HCT116 (cell line): Measurements from ENCODE around the gene TCF7L1.

ENCODE experiments used
- CBX3 ChIP-seq: IDR thresholded peaks from 2 replicates; pipeline ENCODE4 v1.6.1; 2012; ENCODE audit warnings: low read depth
- TF ChIP-seq, protein P1 (sequence below), 3 experiments: fragments of 200-600 bp in 1 of 3; sonication (generic) in 1 of 3; IDR thresholded peaks in 2 of 3; conservative IDR thresholded peaks in 1 of 3; 2 replicates each; pipeline ENCODE4 v1.5.1; 2012 to 2017; ENCODE audit warnings: low read depth in 2 of 3, low read length in 2 of 3, antibody characterized with exemption in 1 of 3, borderline replicate concordance in 1 of 3, control low read depth in 1 of 3, mild to moderate bottlenecking in 1 of 3, mixed read lengths in 1 of 3, mixed run types in 1 of 3, moderate library complexity in 1 of 3; ENCODE audit not compliant: insufficient read depth in 1 of 3
- TF ChIP-seq, protein P2 (sequence below): IDR thresholded peaks from 2 replicates; pipeline ENCODE4 v1.6.1; 2012; ENCODE audit warnings: low read depth

DNA sequence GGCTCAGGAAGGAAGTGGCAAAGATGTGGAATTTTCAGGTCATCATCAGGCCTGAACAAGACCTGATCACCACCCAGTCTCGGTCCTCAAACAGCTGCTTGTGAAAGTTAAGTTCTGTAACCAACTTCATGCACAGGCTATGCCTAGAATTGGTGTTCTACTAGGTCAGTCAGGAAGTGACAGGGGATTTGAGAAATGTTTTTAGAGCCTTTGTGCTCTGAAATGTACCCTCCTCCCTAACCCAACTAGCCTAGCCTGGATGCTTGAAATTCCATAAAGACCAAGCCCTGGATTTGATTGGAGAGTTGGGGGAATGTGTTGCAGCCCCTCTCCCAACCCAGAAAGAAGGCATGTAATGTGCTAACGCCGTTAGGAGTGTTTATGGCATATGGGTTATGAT is 131.3 kb downstream of the TCF7L1 start:
- TF ChIP-seq, protein P1, sequence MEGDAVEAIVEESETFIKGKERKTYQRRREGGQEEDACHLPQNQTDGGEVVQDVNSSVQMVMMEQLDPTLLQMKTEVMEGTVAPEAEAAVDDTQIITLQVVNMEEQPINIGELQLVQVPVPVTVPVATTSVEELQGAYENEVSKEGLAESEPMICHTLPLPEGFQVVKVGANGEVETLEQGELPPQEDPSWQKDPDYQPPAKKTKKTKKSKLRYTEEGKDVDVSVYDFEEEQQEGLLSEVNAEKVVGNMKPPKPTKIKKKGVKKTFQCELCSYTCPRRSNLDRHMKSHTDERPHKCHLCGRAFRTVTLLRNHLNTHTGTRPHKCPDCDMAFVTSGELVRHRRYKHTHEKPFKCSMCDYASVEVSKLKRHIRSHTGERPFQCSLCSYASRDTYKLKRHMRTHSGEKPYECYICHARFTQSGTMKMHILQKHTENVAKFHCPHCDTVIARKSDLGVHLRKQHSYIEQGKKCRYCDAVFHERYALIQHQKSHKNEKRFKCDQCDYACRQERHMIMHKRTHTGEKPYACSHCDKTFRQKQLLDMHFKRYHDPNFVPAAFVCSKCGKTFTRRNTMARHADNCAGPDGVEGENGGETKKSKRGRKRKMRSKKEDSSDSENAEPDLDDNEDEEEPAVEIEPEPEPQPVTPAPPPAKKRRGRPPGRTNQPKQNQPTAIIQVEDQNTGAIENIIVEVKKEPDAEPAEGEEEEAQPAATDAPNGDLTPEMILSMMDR (IDR thresholded peaks at IDR 0.05 in 2 of 3, conservative IDR thresholded peaks at IDR 0.05 in 1 of 3; ENCODE audit: borderline replicate concordance in 1 of 3, insufficient read depth in 1 of 3, low read depth in 2 of 3, low read length in 2 of 3) = no peak
- no peak for TF ChIP-seq CBX3
- TF ChIP-seq, protein P2, sequence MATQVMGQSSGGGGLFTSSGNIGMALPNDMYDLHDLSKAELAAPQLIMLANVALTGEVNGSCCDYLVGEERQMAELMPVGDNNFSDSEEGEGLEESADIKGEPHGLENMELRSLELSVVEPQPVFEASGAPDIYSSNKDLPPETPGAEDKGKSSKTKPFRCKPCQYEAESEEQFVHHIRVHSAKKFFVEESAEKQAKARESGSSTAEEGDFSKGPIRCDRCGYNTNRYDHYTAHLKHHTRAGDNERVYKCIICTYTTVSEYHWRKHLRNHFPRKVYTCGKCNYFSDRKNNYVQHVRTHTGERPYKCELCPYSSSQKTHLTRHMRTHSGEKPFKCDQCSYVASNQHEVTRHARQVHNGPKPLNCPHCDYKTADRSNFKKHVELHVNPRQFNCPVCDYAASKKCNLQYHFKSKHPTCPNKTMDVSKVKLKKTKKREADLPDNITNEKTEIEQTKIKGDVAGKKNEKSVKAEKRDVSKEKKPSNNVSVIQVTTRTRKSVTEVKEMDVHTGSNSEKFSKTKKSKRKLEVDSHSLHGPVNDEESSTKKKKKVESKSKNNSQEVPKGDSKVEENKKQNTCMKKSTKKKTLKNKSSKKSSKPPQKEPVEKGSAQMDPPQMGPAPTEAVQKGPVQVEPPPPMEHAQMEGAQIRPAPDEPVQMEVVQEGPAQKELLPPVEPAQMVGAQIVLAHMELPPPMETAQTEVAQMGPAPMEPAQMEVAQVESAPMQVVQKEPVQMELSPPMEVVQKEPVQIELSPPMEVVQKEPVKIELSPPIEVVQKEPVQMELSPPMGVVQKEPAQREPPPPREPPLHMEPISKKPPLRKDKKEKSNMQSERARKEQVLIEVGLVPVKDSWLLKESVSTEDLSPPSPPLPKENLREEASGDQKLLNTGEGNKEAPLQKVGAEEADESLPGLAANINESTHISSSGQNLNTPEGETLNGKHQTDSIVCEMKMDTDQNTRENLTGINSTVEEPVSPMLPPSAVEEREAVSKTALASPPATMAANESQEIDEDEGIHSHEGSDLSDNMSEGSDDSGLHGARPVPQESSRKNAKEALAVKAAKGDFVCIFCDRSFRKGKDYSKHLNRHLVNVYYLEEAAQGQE = no peak
